Progenitor cell of endocrine pancreas (in vitro differentiated cells): ENCODE data around the gene RASGRP2. TPM values are rescaled to one million over a fixed set of nuclear protein-coding genes. Genes with fewer than 3 reads are reported as not detected.

Experiments used
- DNase-seq: peaks from one replicate; pipeline ENCODE4 v3.0.0; 2021; ENCODE audit warnings: low spot score; ENCODE audit not compliant: unreplicated experiment
- H3K27ac Mint-ChIP-seq: 2 replicates; pipeline ENCODE4 v1.8.0; 2021; ENCODE audit warnings: mild to moderate bottlenecking, moderate library complexity, mixed read lengths
- H3K27me3 Mint-ChIP-seq: 2 replicates; pipeline ENCODE4 v1.8.0; 2021; ENCODE audit warnings: mixed read lengths
- H3K36me3 Mint-ChIP-seq: 2 replicates; pipeline ENCODE4 v1.8.0; 2022; ENCODE audit warnings: mixed read lengths; ENCODE audit not compliant: insufficient read depth
- H3K4me1 Mint-ChIP-seq: 2 replicates; pipeline ENCODE4 v1.8.0; 2021; ENCODE audit warnings: low read depth, mixed read lengths
- H3K4me3 Mint-ChIP-seq: 2 replicates; pipeline ENCODE4 v1.8.0; 2021; ENCODE audit warnings: low read depth, mild to moderate bottlenecking, moderate library complexity, mixed read lengths
- H3K9me3 Mint-ChIP-seq: 2 replicates; pipeline ENCODE4 v1.8.0; 2021; ENCODE audit warnings: low read depth, mixed read lengths
- CTCF ChIP-seq: fragments of 200-600 bp; sonication (generic); IDR thresholded peaks from one replicate; pipeline ENCODE4 v1.5.0; 2021; ENCODE audit warnings: antibody characterized with exemption, mild to moderate bottlenecking; ENCODE audit not compliant: unreplicated experiment
- total RNA-seq: library from RNA; stranded (reverse); gene quantifications from 2 replicates; pipeline ENCODE4 v1.2.1, GENCODE V29; 2021

RASGRP2 gene
- total RNA-seq, 1 donor from 2014 or later, result 0.53 TPM

- no peak overlapping the region for H3K27ac Mint-ChIP-seq
- no peak overlapping the region for H3K4me3 Mint-ChIP-seq
- no peaks in the 10 kb centered on the region for H3K4me1 Mint-ChIP-seq
- no peaks in the 10 kb centered on the region for H3K36me3 Mint-ChIP-seq
- no peaks in the 10 kb centered on the region for H3K9me3 Mint-ChIP-seq
- no peak for TF ChIP-seq CTCF
- peaks cover 65% of the 10 kb centered on the region for H3K27me3 Mint-ChIP-seq
- no peak for DNase-seq
Measured at GRCh38 chr11:64726211-64726641, 17.7 kb downstream of the RASGRP2 start.

DNA sequence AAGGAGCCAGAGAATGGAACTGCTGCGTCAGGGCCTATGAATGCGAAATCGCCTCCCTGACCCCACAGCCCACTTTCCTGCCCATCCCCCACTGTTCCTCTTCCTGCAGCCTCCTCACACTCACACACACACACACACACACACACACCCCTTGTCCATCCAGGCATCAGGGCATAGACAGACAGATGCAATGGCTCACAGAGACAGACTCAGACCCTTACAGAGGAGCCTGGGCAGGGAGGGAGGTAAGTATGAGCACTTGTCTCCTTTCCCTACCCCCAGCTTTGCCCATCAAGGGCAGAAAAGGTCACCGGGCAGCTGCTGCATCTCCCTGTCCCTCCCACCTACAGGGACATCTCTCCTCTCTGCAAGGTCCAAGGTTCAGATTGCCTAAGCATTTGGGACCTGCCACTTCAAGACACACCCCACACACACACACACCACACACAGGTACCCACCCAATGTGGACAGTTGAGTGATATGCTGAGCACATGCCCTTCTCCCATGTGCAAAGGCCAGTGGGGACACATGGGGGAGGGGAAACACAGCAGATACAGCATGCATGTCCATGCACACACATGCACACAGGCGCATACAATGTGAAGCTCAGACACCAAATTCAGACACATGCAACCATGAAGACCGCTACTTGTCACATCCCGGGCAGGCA, 18.9 kb downstream of the RASGRP2 start:
- TF ChIP-seq CTCF, result no peak
- Mint-ChIP-seq H3K36me3 (no peaks in the 10 kb centered on the region), H3K4me3 (no peak overlapping the region), H3K9me3 (no peaks in the 10 kb centered on the region), H3K27me3 (peaks cover 68% of the 10 kb centered on the region), H3K4me1 (no peaks in the 10 kb centered on the region), H3K27ac (no peak overlapping the region)
- DNase-seq, result no peak

GRCh38 chr11:64723907-64724862, 19.8 kb downstream of the RASGRP2 start:
- Mint-ChIP-seq H3K27ac (no peak overlapping the region), H3K4me3 (peak overlapping the region; percentile 50), H3K27me3 (peaks cover 72% of the 10 kb centered on the region), H3K9me3 (no peaks in the 10 kb centered on the region), H3K4me1 (no peaks in the 10 kb centered on the region), H3K36me3 (no peaks in the 10 kb centered on the region)
- no peak for TF ChIP-seq CTCF
- no peak for DNase-seq

GRCh38 chr11:64723117-64723906, 20.6 kb downstream of the RASGRP2 start, which contains the start of gene NRXN2:
Gene NRXN2 (minus strand): TSS chr11:64723197. CDS start chr11:64713699, 9,498 bp downstream.
- peak; percentile 97 for TF ChIP-seq CTCF
- H3K36me3 Mint-ChIP-seq, result no peaks in the 10 kb centered on the region
- no peaks in the 10 kb centered on the region for H3K4me1 Mint-ChIP-seq
- peak within 1 kb of the TSS; percentile 53 for H3K4me3 Mint-ChIP-seq
- H3K27ac Mint-ChIP-seq, result no peak within 1 kb of the TSS
- H3K27me3 Mint-ChIP-seq, result peaks cover 75% of the 10 kb centered on the region
- no peaks in the 10 kb centered on the region for H3K9me3 Mint-ChIP-seq
- peak; percentile 68 for DNase-seq
